ENCODE results near the gene PHB1.

- no peak for TF ChIP-seq PATZ1 (tag by site-specific recombination; IDR thresholded peaks at IDR 0.05)
- no peak for TF ChIP-seq PBX3 (CRISPR knock-in tag; IDR thresholded peaks at IDR 0.05)
Observed at GRCh38 chr17:49387498-49388289, 27.0 kb downstream of the PHB1 start.
